HepG2 (cell line): Measurements from ENCODE around the gene RAB11FIP5. TPM values are rescaled to one million over a fixed set of nuclear protein-coding genes. Genes with fewer than 3 reads are reported as not detected.

Experiments
- ATM ChIP-seq: fragments of 450-650 bp; IDR thresholded peaks from 2 replicates; pipeline ENCODE4 v1.7.1; 2017; ENCODE audit warnings: mild to moderate bottlenecking, borderline replicate concordance
- CHCHD3 ChIP-seq: sonication (generic); formaldehyde crosslinking; IDR thresholded peaks from 2 replicates; pipeline ENCODE4 v1.8.0; 2022; ENCODE audit warnings: mild to moderate bottlenecking, missing genetic modification reagents, moderate library complexity
- FOXJ3 ChIP-seq: sonication (generic); formaldehyde crosslinking; IDR thresholded peaks from 2 replicates; pipeline ENCODE4 v1.4.0; 2020; ENCODE audit warnings: missing genetic modification reagents, mild to moderate bottlenecking, borderline replicate concordance
- GLMP ChIP-seq: sonication (generic); formaldehyde crosslinking; IDR thresholded peaks from 2 replicates; pipeline ENCODE4 v1.9.0; 2021; ENCODE audit warnings: missing genetic modification reagents, mild to moderate bottlenecking, borderline replicate concordance
- GPBP1L1 ChIP-seq: sonication (generic); formaldehyde crosslinking; IDR thresholded peaks from 2 replicates; pipeline ENCODE4 v1.5.0; 2020; ENCODE audit warnings: mild to moderate bottlenecking, missing genetic modification reagents
- HBP1 ChIP-seq: IDR thresholded peaks from 2 replicates; pipeline ENCODE4 v1.6.1; 2016; ENCODE audit warnings: low read depth, control low read depth
- HOXA7 ChIP-seq: sonication (generic); formaldehyde crosslinking; IDR thresholded peaks from 2 replicates; pipeline ENCODE4 v1.8.1; 2022; ENCODE audit warnings: mild to moderate bottlenecking, missing genetic modification reagents, moderate library complexity
- LCORL ChIP-seq, 2 experiments: fragments of 450-650 bp in 1 of 2; sonication (generic) in 1 of 2; formaldehyde crosslinking in 1 of 2; IDR thresholded peaks; 2 replicates each; pipeline versions ENCODE4 v1.5.0 to v1.6.1; 2017 to 2020; ENCODE audit warnings: antibody characterized with exemption in 1 of 2, missing genetic modification reagents in 1 of 2
- MAFF ChIP-seq: IDR thresholded peaks from 2 replicates; pipeline ENCODE4 v1.6.1; 2011; ENCODE audit warnings: low read depth, low read length, improper control_type of control experiment
- NCOA5 ChIP-seq: sonication (generic); formaldehyde crosslinking; IDR thresholded peaks from 2 replicates; pipeline ENCODE4 v1.4.0; 2020; ENCODE audit warnings: missing genetic modification reagents
- NFE2L2 ChIP-seq: fragments of 150-350 bp; IDR thresholded peaks from 2 replicates; pipeline ENCODE4 v1.6.1; 2014; ENCODE audit warnings: low read length
- NFKB2 ChIP-seq: sonication (generic); formaldehyde crosslinking; IDR thresholded peaks from 2 replicates; pipeline ENCODE4 v1.4.0; 2020; ENCODE audit warnings: missing genetic modification reagents, borderline replicate concordance
- SOX13 ChIP-seq, 3 experiments: fragments of 450-650 bp in 1 of 3; sonication (generic) in 1 of 3; formaldehyde crosslinking in 1 of 3; IDR thresholded peaks in 2 of 3; conservative IDR thresholded peaks in 1 of 3; 2 replicates each; pipeline versions ENCODE4 v1.5.0 to v1.6.1; 2016 to 2020; ENCODE audit warnings: antibody characterized with exemption in 1 of 3, mild to moderate bottlenecking in 1 of 3, missing compliant biosample characterization in 1 of 3, missing genetic modification reagents in 1 of 3, moderate library complexity in 1 of 3
- SOX6 ChIP-seq, 2 experiments: fragments of 450-650 bp in 1 of 2; sonication (generic) in 1 of 2; formaldehyde crosslinking in 1 of 2; IDR thresholded peaks; 2 replicates each; pipeline versions ENCODE4 v1.4.0 to v1.6.1; 2017 to 2020; ENCODE audit warnings: antibody characterized with exemption in 1 of 2, mild to moderate bottlenecking in 1 of 2, missing genetic modification reagents in 1 of 2
- SPEN ChIP-seq: sonication (generic); formaldehyde crosslinking; IDR thresholded peaks from 2 replicates; pipeline ENCODE4 v1.5.1; 2020; ENCODE audit warnings: low read depth, mild to moderate bottlenecking, missing genetic modification reagents
- THAP11 ChIP-seq: IDR thresholded peaks from 2 replicates; pipeline ENCODE4 v1.6.1; 2016; ENCODE audit warnings: missing biosample characterization, missing genetic modification reagents
- ZBTB46 ChIP-seq: sonication (generic); formaldehyde crosslinking; IDR thresholded peaks from 2 replicates; pipeline ENCODE4 v1.4.0; 2020; ENCODE audit warnings: mild to moderate bottlenecking, missing genetic modification reagents, borderline replicate concordance
- ZNF44 ChIP-seq: sonication (generic); formaldehyde crosslinking; IDR thresholded peaks from 2 replicates; pipeline ENCODE4 v1.5.1; 2020; ENCODE audit warnings: mild to moderate bottlenecking, missing genetic modification reagents
- ZNF510 ChIP-seq: sonication (generic); formaldehyde crosslinking; IDR thresholded peaks from 2 replicates; pipeline ENCODE4 v1.4.0; 2020; ENCODE audit warnings: low read depth, mild to moderate bottlenecking, missing genetic modification reagents
- ZNF512 ChIP-seq: sonication (generic); formaldehyde crosslinking; IDR thresholded peaks from 2 replicates; pipeline ENCODE4 v1.4.0; 2020; ENCODE audit warnings: mild to moderate bottlenecking, missing genetic modification reagents
- ZNF557 ChIP-seq: sonication (generic); formaldehyde crosslinking; IDR thresholded peaks from 2 replicates; pipeline ENCODE4 v1.4.0; 2020; ENCODE audit warnings: missing genetic modification reagents
- ZNF619 ChIP-seq: sonication (generic); formaldehyde crosslinking; IDR thresholded peaks from 2 replicates; pipeline ENCODE4 v1.4.0; 2020; ENCODE audit warnings: mild to moderate bottlenecking, missing genetic modification reagents
- polyA plus RNA-seq, 8 experiments: library from polyadenylated mRNA; depleted of rRNA in 3 of 8; stranded (reverse) in 7 of 8; unstranded in 1 of 8; fragments of >200 nt; fragmentation: Illumina TruSeq in 4 of 8; extraction: Trizol in 4 of 8; gene quantifications; 2 replicates each; pipeline versions ENCODE4 v1.2.1 to v1.2.3, GENCODE V29; 2011 to 2016; ENCODE audit warnings: low read depth in 4 of 8, missing spikeins in 1 of 8, mixed read lengths in 1 of 8; ENCODE audit not compliant: insufficient read depth in 1 of 8
- total RNA-seq, 5 experiments: library from RNA; depleted of rRNA; stranded (reverse); fragments of >200 nt; fragmentation: Illumina TruSeq; extraction: Trizol; gene quantifications; 2 replicates each; pipeline ENCODE4 v1.2.3, GENCODE V29; 2016; ENCODE audit warnings: low read depth in 1 of 5

Gene RAB11FIP5
- total and polyA plus RNA-seq, 2 of the 13 experiments (the other 11 are each of a cell fraction or from before 2014, with no cell fraction given): 9.4 to 22.9 TPM

GRCh38 chr2:73072129-73072395, 40.7 kb downstream of the RAB11FIP5 start (continued):
- TF ChIP-seq ATM: no peak
- TF ChIP-seq MAFF: no peak
- TF ChIP-seq ZNF619 (CRISPR knock-in tag): no peak
- TF ChIP-seq GPBP1L1: no peak
- TF ChIP-seq NFKB2: no peak; the same call in 1 of the 2 replicates
- no peak for TF ChIP-seq NFE2L2
- TF ChIP-seq ZNF44 (CRISPR knock-in tag): no peak
- TF ChIP-seq LCORL (IDR thresholded peaks at IDR 0.05): no peak
- no peak for TF ChIP-seq LCORL (CRISPR knock-in tag; IDR thresholded peaks at IDR 0.05)
- no peak for TF ChIP-seq HBP1 (CRISPR knock-in tag)
- TF ChIP-seq SOX13 (IDR thresholded peaks at IDR 0.05): no peak
- 0 out of 4 replicates have a peak, but pooled peaks of 1 of the 2 experiments have one; percentile 19 for TF ChIP-seq SOX13 (CRISPR knock-in tag; conservative IDR thresholded peaks at IDR 0.05 in 1 of 2, IDR thresholded peaks at IDR 0.05 in 1 of 2)
- peak; percentile 88; the same call in 1 of the 2 replicates for TF ChIP-seq ZNF512 (CRISPR knock-in tag)
- no peak for TF ChIP-seq GLMP
- TF ChIP-seq ZBTB46 (CRISPR knock-in tag): no peak
- 0 out of 2 replicates have a peak, but pooled peaks have one; percentile 45 for TF ChIP-seq CHCHD3 (CRISPR knock-in tag)
- no peak for TF ChIP-seq ZNF557
- no peak for TF ChIP-seq THAP11 (CRISPR knock-in tag)
- TF ChIP-seq HOXA7 (CRISPR knock-in tag): no peak
- TF ChIP-seq NCOA5 (CRISPR knock-in tag): no peak
- no peak for TF ChIP-seq SPEN (CRISPR knock-in tag)
- no peak for TF ChIP-seq SOX6 (IDR thresholded peaks at IDR 0.05)
- no peak for TF ChIP-seq SOX6 (CRISPR knock-in tag; IDR thresholded peaks at IDR 0.05)
- no peak for TF ChIP-seq FOXJ3 (CRISPR knock-in tag)
- peak; percentile 4; the same call in 1 of the 2 replicates for TF ChIP-seq ZNF510 (CRISPR knock-in tag)
